Measurements from ENCODE around the gene EHD4.

- no peak for TF ChIP-seq POLR2A (IDR thresholded peaks at IDR 0.05)
- TF ChIP-seq CTCF (IDR thresholded peaks at IDR 0.05): no peak
- TF ChIP-seq POLR2AphosphoS5 (IDR thresholded peaks at IDR 0.05; ENCODE audit: insufficient read depth in 1 of 2, low read depth in 1 of 2): no peak
These were observed 34.8 kb downstream of the EHD4 start for GRCh38 chr15:41937568-41937923.

Measured in vagina (tissue), 2 donors.